NCI-H446 treated with DMSO at 0.1 percent for 48 hours (cell line): ENCODE measurements around the gene PDYN.
A peak's percentile ranks its signal among the peaks of the same experiment; 100 is the strongest.

Source experiments
- DNase-seq: peaks from one replicate; lab custom pipeline; 2025; lab: John Stamatoyannopoulos, UW

The PDYN gene

DNA sequence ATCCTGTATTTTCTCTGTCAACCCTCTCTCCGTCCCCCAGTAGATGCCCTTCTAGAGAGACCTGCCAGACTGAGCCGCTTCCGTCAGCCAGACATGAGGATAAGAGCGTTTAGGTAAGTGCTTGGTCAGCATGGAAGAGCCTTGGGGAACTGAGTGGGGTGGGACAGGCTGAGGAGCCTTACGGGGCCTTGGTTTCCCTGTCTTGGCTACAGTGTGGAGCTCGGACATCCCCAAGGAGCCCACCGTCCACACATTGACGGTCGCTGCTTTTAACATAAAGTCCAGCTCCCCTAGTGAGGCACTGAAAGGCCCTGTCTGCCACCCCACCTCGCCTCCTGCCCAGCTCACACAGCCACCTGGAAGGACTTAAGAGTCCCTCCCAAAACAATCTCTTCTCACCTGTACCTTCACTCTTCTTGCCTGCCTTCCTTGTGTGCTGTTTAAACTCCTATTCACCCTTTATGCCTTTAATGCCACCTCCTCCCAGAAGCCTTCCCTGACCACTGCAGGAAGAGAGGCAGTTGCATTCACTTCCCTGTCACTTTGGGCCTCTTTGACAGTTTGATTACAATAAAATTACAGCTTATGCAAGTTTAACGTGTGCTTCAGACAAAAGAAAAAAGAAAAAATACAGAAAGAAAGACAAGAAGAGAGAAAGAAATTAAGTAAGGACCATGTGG, 42.3 kb downstream of the PDYN start:
- DNase-seq = no peak

DNA sequence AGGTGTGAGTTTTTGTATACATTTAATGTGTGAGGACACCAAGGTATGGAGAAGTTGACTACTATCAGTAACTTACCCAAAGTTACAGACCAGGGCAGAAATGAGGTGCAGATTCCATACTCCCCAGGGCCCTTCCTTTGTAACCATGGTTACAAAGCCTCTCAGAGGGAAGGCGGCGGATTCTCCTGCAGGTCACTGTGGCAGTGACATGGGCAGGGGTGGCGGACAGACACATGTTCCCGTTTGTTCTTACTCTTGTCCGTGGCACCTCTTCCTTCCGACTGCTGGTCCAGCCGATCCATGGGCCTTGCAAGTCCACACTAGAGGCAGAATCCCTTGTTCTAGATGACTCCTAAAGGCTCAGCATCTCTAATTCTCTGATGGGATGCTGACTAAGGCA, 43.0 kb downstream of the PDYN start:
- no peak for DNase-seq

DNA sequence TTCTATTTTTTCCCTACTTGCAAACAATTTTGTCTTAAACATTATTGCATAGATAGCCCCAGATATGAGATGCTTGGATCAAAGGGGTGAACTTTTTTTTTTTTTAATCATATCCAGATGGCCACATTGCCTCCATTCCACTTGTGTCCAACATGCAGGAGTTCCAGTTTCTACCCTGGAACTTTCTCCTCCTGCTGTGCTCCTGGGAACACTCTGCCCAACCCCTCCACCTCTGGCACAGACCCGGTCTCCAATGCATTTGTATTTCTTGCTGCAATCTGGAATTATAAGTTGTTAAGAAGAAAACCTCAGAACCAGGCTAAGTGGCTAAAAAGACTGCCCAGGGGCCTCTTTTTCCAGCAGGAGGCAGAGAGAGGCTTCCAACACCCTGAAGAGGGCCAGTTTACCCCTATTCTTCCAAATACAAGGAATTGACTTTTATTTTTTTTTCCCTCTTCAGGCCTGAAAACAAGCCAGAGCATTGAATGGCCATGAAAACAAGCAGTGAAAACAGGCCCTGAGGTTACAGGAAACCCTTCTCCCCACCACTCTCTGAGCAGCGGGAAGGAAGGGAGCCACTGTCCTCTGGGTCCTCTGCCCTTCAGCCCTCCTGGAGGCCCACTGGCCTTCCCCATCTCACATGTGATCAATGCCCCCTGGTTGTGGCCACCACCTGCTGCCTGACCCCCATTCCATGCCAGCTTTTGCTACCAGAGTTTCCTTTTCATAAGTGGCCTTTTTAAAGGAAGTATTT, 44.3 kb downstream of the PDYN start:
- DNase-seq = peak; percentile 24

- no peak for DNase-seq
These were observed 46.4 kb downstream of the PDYN start for GRCh38 chr20:1947535-1947846.

DNA sequence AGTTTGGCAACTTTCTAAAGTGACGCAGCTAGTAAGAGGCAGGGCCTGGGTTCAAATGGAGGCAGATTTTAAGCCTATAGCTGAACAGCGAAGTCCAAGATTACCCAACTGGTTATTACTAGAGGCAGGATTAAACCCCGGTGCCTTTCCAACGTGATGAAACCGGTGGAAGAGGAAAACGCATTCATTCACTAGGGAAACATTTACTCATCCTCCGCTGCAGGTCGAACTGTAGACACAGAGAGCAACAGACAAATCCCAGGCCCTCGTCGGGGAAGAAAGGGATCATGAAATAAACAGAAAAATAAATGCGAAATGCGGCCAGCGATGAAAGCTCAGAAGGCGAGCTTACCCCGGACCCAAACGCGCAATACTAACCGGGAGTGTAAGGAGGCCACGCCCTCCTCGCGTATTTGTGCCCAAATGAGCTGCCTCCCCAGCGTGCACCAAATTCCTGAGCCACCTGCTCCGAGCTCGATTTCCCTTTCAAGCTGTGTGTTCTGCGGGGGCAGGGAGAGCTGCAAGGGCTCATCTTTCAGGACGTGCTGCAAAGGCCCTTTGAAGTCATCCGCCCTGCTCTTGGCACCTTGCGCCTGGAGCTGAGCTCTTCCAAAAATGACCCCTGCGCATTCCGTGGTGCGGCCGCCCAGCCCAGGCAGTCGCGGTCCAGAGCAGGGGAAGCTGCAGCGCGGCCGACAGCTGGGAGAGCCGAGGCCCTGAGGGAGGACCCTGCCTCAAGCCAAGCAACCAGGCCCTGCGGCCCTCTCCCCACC, 46.9 kb downstream of the PDYN start:
- no peak for DNase-seq

DNA sequence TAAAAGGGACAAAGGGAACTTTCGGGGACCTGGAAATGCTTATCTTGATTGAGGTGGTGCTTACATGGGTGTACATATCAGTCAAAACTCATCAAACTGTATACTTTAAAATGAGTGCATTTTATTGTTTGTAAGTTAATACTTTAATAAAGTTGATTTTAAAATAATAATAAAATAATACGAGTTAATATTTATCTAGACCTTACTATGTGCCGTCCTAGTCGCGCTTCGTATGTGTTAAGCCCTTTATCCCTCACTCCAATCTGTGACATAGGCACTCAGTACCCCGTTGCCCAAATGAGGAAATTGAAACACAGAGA, 47.5 kb downstream of the PDYN start:
- DNase-seq = no peak

GRCh38 chr20:1945660-1946059, 48.2 kb downstream of the PDYN start:
- no peak for DNase-seq

DNA sequence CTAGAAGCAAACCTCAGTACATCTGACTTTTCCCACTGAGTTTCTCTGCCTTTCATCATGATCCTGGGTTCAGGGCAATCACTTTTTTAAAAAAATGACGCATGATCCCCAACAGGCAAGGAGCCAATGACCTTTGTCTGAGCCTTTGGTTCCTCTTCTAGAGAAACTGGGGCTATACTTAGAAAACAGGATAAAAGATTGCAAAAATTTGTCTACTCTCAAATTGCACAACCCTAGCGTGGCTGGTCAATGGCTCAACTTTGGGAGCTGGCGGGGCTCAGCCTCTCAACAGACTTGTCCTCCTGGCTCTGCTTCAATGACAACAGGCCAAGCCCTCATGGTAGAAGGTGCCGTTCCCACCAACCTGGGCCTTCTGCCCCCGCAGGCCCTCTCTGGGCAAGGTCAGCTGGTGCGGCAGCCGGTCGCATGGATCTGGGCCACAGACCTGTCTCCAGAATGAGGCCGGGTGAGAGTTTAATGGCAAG, 48.7 kb downstream of the PDYN start:
- no peak for DNase-seq

DNA sequence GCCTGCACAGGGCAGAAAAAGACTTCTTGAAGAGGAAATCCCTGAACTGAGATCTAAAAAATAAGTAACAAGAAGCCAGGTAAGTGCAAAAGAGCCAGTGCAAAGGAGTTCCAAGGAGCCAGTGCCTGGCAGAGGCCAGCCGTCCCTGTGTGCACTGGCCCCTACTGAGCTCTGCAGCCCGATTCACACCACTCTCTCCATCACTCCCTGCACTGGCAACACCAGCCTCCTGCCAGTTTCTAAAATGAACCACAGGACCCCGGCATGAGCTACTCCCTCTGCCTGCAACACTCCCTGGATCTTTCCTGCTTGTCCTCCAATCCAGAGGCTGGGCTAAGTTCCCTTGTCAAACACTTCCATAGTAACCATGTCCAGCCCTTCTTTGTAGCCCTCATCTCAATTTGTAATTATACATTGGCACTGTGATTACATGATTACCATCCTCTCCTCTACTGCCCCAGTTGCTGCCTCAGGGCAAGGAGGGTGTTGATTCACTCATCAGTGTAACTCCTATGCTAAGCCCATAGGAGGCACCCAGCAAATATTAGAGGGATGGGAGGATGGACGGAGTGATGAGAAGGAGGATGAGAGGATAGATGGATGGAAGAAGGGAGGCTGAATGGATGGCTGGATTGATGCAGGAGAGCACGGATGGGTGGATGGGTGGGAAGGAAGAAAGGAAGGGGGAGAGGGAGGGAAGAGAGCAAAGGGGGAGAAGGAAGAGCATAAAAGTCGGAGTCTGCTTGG, 49.3 kb downstream of the PDYN start:
- DNase-seq = no peak

DNA sequence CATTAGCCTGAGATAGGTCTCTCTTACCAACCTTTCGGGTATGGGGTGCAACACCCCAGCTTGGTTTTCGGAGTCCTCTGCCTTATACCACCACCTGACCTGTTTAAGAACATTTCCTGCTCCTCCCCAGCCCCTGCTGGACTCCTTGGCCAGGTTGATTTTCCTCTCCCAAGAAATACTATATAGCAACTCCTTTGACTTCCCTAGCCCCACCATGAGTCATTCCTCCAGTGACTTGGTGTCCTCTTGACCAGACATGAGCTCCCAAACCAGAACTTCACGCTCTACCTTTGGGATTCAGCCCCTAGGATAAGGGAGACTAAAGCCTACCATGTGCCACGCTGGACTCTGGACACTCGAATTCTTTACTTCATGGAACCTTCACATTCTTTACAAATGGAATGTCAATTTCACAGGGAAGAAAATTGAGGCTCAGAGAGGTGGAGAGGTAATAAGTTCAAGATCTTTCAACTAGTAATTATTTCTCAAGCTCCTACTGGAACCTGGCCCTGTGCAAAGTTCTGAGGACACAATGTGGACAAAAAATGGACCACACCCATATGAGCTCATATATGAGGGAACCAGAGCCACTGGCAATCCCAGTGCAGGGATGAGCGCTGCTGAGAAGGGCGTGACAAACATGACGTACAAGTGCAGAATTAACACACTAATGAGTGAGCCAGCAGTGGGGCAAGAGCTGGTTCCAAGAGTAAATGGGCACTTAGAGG, 50.4 kb downstream of the PDYN start:
- DNase-seq = no peak

DNA sequence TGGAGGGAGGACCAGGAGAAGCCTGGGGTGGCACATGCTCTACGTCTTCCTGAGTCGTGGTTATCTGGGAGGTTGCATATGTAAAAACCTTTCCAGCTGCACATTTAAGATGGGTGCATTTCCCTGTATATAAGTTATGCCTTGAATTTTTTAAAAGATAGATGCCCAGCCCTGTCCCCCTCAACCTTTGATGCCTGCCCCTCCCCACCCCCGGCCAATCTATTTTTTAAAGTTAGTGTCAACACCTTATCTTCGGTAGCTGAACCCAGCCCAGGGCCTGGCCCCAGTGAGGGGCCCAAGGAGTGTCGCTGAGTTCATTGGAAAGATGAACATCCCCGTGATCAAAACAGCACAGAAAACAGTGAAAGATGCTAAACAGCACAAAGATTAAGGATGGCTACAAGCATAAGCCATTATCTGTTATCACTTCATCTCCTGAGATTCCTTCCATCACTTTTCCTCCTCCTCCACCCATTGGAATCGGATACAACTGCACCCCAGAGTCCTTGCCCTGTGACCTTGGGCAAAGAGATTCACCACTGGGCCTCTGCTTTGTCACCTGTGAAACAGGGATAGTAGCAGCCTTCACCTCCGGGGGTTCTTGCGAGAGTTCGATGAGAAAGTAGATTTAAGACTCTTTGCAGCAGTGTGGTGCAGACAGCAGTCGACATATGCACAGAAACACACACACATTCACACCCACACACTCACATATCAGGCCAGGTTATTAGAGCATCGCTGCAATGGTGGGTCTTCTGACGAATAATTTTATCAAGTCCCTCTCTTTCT, 51.2 kb downstream of the PDYN start:
- no peak for DNase-seq

DNA sequence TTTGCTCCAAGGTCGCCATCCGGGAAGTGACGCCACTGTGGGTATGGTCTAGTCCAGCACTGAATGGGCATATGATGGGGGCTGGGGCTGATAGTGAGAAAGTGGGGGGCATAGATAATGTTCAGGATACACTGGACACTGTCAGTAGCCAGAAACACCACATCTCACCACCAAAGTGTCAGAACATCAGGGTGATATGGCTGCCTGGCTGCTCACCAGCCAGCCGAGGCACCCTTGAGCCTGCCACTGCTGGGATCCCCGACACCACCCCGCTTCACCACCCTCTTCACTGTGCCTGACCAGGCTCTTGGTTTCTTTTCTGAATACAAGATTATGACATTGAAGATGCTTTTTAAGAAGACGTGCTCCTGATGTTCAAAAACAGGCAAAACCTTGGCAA, 51.8 kb downstream of the PDYN start:
- no peak for DNase-seq

DNA sequence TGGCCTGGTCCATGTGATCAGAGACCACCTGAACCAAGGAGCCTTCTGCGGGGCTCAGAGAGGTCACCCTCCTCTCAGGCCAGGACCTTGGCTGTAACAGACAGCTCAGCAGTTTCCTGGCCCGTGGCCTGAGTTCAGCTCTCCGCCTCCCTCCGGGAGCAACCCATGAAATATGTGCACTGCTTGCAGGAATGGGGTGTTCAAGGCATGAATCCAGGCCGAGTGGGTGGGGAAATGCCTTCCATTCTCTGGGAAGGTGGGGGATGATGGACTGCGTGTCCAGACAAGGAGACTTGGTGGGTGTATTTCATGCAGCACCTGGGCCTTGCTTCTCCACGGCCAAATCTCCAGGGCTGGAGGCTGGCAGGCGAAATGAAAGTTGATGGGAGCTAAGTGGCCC, 52.6 kb downstream of the PDYN start:
- DNase-seq = no peak

- DNase-seq = no peak
These were observed 53.3 kb downstream of the PDYN start for GRCh38 chr20:1940581-1940980.

- DNase-seq = no peak
These were observed 54.6 kb downstream of the PDYN start for GRCh38 chr20:1939270-1939595.

GRCh38 chr20:1938464-1939269, 55.2 kb downstream of the PDYN start:
- DNase-seq = no peak

DNA sequence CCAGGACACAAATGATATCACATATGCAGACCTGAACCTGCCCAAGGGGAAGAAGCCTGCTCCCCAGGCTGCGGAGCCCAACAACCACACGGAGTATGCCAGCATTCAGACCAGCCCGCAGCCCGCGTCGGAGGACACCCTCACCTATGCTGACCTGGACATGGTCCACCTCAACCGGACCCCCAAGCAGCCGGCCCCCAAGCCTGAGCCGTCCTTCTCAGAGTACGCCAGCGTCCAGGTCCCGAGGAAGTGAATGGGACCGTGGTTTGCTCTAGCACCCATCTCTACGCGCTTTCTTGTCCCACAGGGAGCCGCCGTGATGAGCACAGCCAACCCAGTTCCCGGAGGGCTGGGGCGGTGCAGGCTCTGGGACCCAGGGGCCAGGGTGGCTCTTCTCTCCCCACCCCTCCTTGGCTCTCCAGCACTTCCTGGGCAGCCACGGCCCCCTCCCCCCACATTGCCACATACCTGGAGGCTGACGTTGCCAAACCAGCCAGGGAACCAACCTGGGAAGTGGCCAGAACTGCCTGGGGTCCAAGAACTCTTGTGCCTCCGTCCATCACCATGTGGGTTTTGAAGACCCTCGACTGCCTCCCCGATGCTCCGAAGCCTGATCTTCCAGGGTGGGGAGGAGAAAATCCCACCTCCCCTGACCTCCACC, 56.4 kb downstream of the PDYN start:
- no peak for DNase-seq

- peak; percentile 18 for DNase-seq
These were observed 58.0 kb downstream of the PDYN start for GRCh38 chr20:1935696-1936366.
